ENCODE data around the gene PCK2. TPM values are rescaled to one million over a fixed set of nuclear protein-coding genes. Genes with fewer than 3 reads are reported as not detected.

The PCK2 gene
- total and polyA plus RNA-seq, 2 of the 13 experiments (the other 11 are each of a cell fraction or from before 2014, with no cell fraction given) = 129 to 272 TPM

- TF ChIP-seq ZFP36L2 (CRISPR knock-in tag; IDR thresholded peaks at IDR 0.05) (peak; percentile 56; the same call in 1 of the 2 replicates), FOXO4 (CRISPR knock-in tag; conservative IDR thresholded peaks at IDR 0.05) (no peak), ZNF672 (CRISPR knock-in tag; IDR thresholded peaks at IDR 0.05) (no peak), CBFB (CRISPR knock-in tag; IDR thresholded peaks at IDR 0.05) (no peak), ZSCAN22 (CRISPR knock-in tag; IDR thresholded peaks at IDR 0.05) (no peak), ZNF230 (CRISPR knock-in tag; IDR thresholded peaks at IDR 0.05) (no peak), ZBTB33 (CRISPR knock-in tag; IDR thresholded peaks at IDR 0.05) (peak; percentile 72; the same call in 1 of the 2 replicates), ZNF292 (CRISPR knock-in tag; IDR thresholded peaks at IDR 0.05; ENCODE audit: borderline replicate concordance, low read depth) (0 out of 2 replicates have a peak, but pooled peaks have one; percentile 0), ZNF570 (CRISPR knock-in tag; IDR thresholded peaks at IDR 0.05; ENCODE audit: borderline replicate concordance) (no peak), ZNF768 (CRISPR knock-in tag; IDR thresholded peaks at IDR 0.05) (peak; percentile 14; the same call in 1 of the 2 replicates), GATAD2A (CRISPR knock-in tag; IDR thresholded peaks at IDR 0.05) (no peak), ZNF550 (CRISPR knock-in tag; IDR thresholded peaks at IDR 0.05; ENCODE audit: borderline replicate concordance) (0 out of 2 replicates have a peak, but pooled peaks have one; percentile 57), IRF9 (CRISPR knock-in tag; IDR thresholded peaks at IDR 0.05; ENCODE audit: borderline replicate concordance) (0 out of 2 replicates have a peak, but pooled peaks have one; percentile 17), GABPA (IDR thresholded peaks at IDR 0.05; ENCODE audit: low read depth, low read length) (no peak), GABPA (CRISPR knock-in tag; IDR thresholded peaks at IDR 0.05; ENCODE audit: low read depth) (no peak), NR2C2 (CRISPR knock-in tag; IDR thresholded peaks at IDR 0.05; ENCODE audit: borderline replicate concordance) (0 out of 2 replicates have a peak, but pooled peaks have one; percentile 10), CERS6 (CRISPR knock-in tag; IDR thresholded peaks at IDR 0.05) (0 out of 2 replicates have a peak, but pooled peaks have one; percentile 53), TGIF2 (CRISPR knock-in tag; IDR thresholded peaks at IDR 0.05) (no peak), ZNF260 (CRISPR knock-in tag; IDR thresholded peaks at IDR 0.05; ENCODE audit: borderline replicate concordance, low read depth) (0 out of 2 replicates have a peak, but pooled peaks have one; percentile 47), ZNF720 (CRISPR knock-in tag; IDR thresholded peaks at IDR 0.05) (0 out of 2 replicates have a peak, but pooled peaks have one; percentile 14), ZBTB37 (CRISPR knock-in tag; IDR thresholded peaks at IDR 0.05) (no peak), ZNF263 (CRISPR knock-in tag; IDR thresholded peaks at IDR 0.05) (no peak), MEIS2 (CRISPR knock-in tag; IDR thresholded peaks at IDR 0.05) (peak; percentile 4; the same call in 1 of the 2 replicates)
Measured at GRCh38 chr14:24093207-24093900, 757 bp upstream of the PCK2 start (continued).
